Fibroblast of lung (primary cell): Measurements from ENCODE around the gene RPUSD4.

Source experiments
- EZH2 ChIP-seq: IDR thresholded peaks from 2 replicates; pipeline ENCODE4 v1.5.1; 2012; ENCODE audit warnings: low read length, control low read depth, mild to moderate bottlenecking; ENCODE audit errors: missing control alignments
- TF ChIP-seq, protein P1 (sequence below), 2 donors: IDR thresholded peaks in 1 of 2; conservative IDR thresholded peaks in 1 of 2; 1 replicate in 1 of 2; 2 replicates in 1 of 2; pipeline ENCODE4 v1.5.1; 2011 to 2012; ENCODE audit warnings: low read length in 2 of 2, control low read depth in 1 of 2, inconsistent platforms in 1 of 2, low read depth in 1 of 2, mild to moderate bottlenecking in 1 of 2

DNA sequence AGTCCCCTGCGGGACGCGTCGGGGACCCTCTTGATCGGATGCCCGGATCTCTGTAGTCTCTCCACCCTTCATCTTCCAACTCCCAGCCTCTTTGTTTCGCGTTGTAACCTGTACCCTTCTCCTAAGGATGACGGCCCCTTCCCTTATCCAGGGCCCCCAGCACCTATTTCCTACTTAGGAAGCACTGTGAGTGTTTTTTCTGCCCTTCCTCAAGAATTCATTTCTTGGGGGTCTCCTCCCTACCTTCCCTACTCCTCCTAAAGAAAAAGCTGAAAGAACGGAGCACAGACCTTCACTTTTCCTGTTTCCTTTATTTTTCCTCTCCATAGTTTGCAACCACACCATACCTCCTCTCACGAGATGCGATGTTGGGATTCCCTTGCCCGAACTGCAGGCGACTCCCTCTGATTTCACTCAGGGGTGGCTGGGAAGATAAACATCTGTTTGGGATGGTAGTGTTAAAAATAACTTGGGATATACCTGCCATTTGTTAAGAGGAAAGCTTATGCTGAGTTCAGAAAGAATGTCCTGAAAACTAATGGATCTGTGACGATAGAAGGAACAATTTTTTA is 725 bp upstream of the RPUSD4 start:
- TF ChIP-seq, protein P1, sequence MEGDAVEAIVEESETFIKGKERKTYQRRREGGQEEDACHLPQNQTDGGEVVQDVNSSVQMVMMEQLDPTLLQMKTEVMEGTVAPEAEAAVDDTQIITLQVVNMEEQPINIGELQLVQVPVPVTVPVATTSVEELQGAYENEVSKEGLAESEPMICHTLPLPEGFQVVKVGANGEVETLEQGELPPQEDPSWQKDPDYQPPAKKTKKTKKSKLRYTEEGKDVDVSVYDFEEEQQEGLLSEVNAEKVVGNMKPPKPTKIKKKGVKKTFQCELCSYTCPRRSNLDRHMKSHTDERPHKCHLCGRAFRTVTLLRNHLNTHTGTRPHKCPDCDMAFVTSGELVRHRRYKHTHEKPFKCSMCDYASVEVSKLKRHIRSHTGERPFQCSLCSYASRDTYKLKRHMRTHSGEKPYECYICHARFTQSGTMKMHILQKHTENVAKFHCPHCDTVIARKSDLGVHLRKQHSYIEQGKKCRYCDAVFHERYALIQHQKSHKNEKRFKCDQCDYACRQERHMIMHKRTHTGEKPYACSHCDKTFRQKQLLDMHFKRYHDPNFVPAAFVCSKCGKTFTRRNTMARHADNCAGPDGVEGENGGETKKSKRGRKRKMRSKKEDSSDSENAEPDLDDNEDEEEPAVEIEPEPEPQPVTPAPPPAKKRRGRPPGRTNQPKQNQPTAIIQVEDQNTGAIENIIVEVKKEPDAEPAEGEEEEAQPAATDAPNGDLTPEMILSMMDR (conservative IDR thresholded peaks at IDR 0.05 in 1 of 2, IDR thresholded peaks at IDR 0.05 in 1 of 2; ENCODE audit: low read depth in 1 of 2, low read length in 2 of 2): no peak
- TF ChIP-seq EZH2: no peak
